Calu3 (cell line): ENCODE results near the gene MARS1. TPM values are rescaled to one million over a fixed set of nuclear protein-coding genes. Genes with fewer than 3 reads are reported as not detected.
"Not testable (repeated sequence)": the region's sequence is repeated elsewhere in the genome, so short reads cannot be mapped to it uniquely, and the experiment has no call there.

Experiments
- BruUV-seq: library from RNA; stranded (reverse); fragments of 400-500 nt; replicated peaks from 2 replicates; lab custom pipeline; 2021; lab: Mats Ljungman, UMichigan
- CTCF ChIA-PET: fragments of 300-600 bp; sonication (Branson Sonifier 250); formaldehyde crosslinking; loops from one replicate; lab custom pipeline; 2022; ENCODE audit warnings: antibody characterized with exemption; lab: Charles Lee
- DNase-seq: peaks from one replicate; pipeline ENCODE4 v3.0.0; 2022
- H3K27ac Mint-ChIP-seq: one replicate; pipeline ENCODE4 v1.8.0; 2022; ENCODE audit warnings: mixed read lengths; ENCODE audit not compliant: unreplicated experiment
- H3K27me3 Mint-ChIP-seq: one replicate; pipeline ENCODE4 v1.8.0; 2022; ENCODE audit warnings: mixed read lengths; ENCODE audit not compliant: unreplicated experiment
- H3K36me3 Mint-ChIP-seq: one replicate; pipeline ENCODE4 v1.8.0; 2022; ENCODE audit warnings: mild to moderate bottlenecking, moderate library complexity, mixed read lengths; ENCODE audit not compliant: insufficient read depth, unreplicated experiment
- H3K4me1 Mint-ChIP-seq: one replicate; pipeline ENCODE4 v1.8.0; 2022; ENCODE audit warnings: mild to moderate bottlenecking, low read depth, mixed read lengths; ENCODE audit not compliant: unreplicated experiment
- H3K4me3 Mint-ChIP-seq: one replicate; pipeline ENCODE4 v1.8.0; 2022; ENCODE audit warnings: mild to moderate bottlenecking, low read depth, moderate library complexity, mixed read lengths; ENCODE audit not compliant: unreplicated experiment
- H3K9me3 Mint-ChIP-seq: one replicate; pipeline ENCODE4 v1.8.0; 2022; ENCODE audit warnings: low read depth, mixed read lengths; ENCODE audit not compliant: unreplicated experiment
- CTCF ChIP-seq: fragments of 200-600 bp; IDR thresholded peaks from one replicate; pipeline ENCODE4 v1.8.0; 2022; ENCODE audit warnings: antibody characterized with exemption; ENCODE audit not compliant: unreplicated experiment
- intact Hi-C: fragments of 100-400 bp; cut with micrococcal nuclease; formaldehyde crosslinking; loops from one replicate; pipeline ENCODE4 v1.10.0; 2022; ENCODE audit not compliant: unreplicated experiment
- total RNA-seq: library from RNA; stranded (reverse); gene quantifications from 2 replicates; pipeline ENCODE4 v1.2.3, GENCODE V29; 2022

MARS1 gene
- total RNA-seq, 1 experiment from 2014 or later, result 358 TPM

DNA sequence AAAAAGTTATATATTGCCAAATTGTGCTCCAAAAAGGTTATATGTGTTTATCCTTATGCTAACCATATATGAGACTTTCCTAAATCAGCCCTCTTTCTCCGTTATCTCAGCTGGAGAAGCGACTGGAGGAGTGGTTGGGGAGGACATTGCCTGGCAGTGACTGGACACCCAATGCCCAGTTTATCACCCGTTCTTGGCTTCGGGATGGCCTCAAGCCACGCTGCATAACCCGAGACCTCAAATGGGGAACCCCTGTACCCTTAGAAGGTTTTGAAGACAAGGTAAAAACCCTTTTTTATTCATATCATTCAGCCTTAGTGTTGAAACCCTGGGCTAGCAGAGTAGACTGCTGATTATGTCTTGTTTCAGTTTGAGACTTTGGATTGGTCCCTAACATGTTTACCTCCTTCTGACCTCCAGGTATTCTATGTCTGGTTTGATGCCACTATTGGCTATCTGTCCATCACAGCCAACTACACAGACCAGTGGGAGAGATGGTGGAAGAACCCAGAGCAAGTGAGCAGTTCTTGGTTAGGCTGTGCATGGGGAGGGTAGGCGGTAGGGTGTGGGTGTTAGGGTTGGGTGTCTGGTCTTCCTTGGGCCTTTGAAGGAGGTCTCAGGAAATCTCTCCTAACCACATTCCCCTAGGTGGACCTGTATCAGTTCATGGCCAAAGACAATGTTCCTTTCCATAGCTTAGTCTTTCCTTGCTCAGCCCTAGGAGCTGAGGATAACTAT, 23.9 kb downstream of the MARS1 start:
- peak overlapping the region; percentile 46 for H3K27ac Mint-ChIP-seq
- no TSS peak for BruUV-seq
- no peak overlapping the region for H3K4me3 Mint-ChIP-seq
- peaks cover 81% of the 10 kb centered on the region for H3K36me3 Mint-ChIP-seq
- no peaks in the 10 kb centered on the region for H3K9me3 Mint-ChIP-seq
- no peak for DNase-seq
- no peaks in the 10 kb centered on the region for H3K4me1 Mint-ChIP-seq
- H3K27me3 Mint-ChIP-seq, result no peaks in the 10 kb centered on the region
- no peak for TF ChIP-seq CTCF
- intact Hi-C loops, result no loop called here
- CTCF ChIA-PET, result no interaction called here

GRCh38 chr12:57512665-57513064, 24.8 kb downstream of the MARS1 start:
- no peaks in the 10 kb centered on the region for H3K9me3 Mint-ChIP-seq
- no peak for DNase-seq
- peaks cover 89% of the 10 kb centered on the region for H3K36me3 Mint-ChIP-seq
- peaks cover under 1% of the 10 kb centered on the region for H3K4me1 Mint-ChIP-seq
- peak overlapping the region; percentile 46 for H3K27ac Mint-ChIP-seq
- TF ChIP-seq CTCF, result no peak
- BruUV-seq, result no TSS peak
- H3K27me3 Mint-ChIP-seq, result no peaks in the 10 kb centered on the region
- peak overlapping the region; percentile 2 for H3K4me3 Mint-ChIP-seq
- intact Hi-C loops, result no loop called here
- CTCF ChIA-PET, result no interaction called here

DNA sequence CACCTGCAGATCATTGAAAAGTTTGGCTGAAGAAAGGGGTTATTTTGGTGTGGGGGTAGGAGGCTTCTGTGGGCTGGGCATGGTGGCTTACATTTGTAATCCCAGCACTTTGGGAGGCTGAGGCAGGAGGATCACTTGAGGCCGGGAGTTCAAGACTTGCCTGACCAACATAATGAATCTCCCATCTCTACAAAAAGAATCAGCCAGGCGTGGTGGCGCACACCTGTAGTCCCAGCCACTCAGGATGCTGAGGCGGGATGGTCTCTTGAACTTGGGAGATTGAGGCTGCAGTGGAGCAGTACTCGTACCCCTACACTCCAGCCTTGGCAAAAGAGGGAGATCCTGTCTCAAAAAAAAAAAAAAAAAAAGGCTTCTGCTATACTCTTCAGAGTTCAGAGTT, 25.4 kb downstream of the MARS1 start:
- CTCF ChIA-PET, result no interaction called here
- H3K9me3 Mint-ChIP-seq, result no peaks in the 10 kb centered on the region
- DNase-seq, result no peak
- H3K4me1 Mint-ChIP-seq, result peaks cover 6% of the 10 kb centered on the region
- H3K27me3 Mint-ChIP-seq, result no peaks in the 10 kb centered on the region
- no TSS peak for BruUV-seq
- peak overlapping the region; percentile 46 for H3K27ac Mint-ChIP-seq
- H3K4me3 Mint-ChIP-seq, result no peak overlapping the region
- no peak for TF ChIP-seq CTCF
- peaks cover 89% of the 10 kb centered on the region for H3K36me3 Mint-ChIP-seq
- intact Hi-C loops, result no loop called here

- H3K9me3 Mint-ChIP-seq, CTCF ChIA-PET, intact Hi-C loops, DNase-seq, H3K27me3 Mint-ChIP-seq, H3K4me3 Mint-ChIP-seq, BruUV-seq: not testable (repeated sequence)
- Mint-ChIP-seq H3K36me3 (peaks cover 89% of the 10 kb centered on the region), H3K4me1 (peaks cover 10% of the 10 kb centered on the region), H3K27ac (peak overlapping the region; percentile 46)
Measured at GRCh38 chr12:57513677-57514076, 25.8 kb downstream of the MARS1 start.

DNA sequence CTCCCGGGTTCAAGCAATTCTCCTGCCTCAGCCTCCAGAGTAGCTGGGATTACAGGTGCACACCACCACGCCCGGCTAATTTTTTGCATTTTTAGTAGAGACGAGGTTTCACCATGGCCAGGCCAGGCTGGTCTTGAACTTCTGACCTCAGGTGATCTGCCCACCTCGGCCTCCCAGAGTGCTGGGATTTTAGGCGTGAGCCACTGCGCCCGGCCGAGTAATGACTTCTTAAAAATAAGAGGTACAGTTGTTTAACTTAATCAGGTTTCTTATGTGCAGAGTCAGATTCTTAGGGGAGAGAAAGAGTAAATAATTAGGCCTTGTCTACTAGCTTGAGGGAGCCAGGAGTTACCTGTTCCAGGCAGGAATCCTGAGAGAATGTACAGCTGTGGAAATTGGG, 26.4 kb downstream of the MARS1 start:
- H3K36me3 Mint-ChIP-seq, result peaks cover 94% of the 10 kb centered on the region
- H3K9me3 Mint-ChIP-seq, H3K4me3 Mint-ChIP-seq, H3K27me3 Mint-ChIP-seq, intact Hi-C loops, BruUV-seq, DNase-seq: not testable (repeated sequence)
- peaks cover 16% of the 10 kb centered on the region for H3K4me1 Mint-ChIP-seq
- peak overlapping the region; percentile 100 for H3K27ac Mint-ChIP-seq
- CTCF ChIA-PET, result interaction anchor here (0.7 kb wide), 1 partner anchor 12 kb away, joined by 3 read pairs; no protein-coding TSS in a partner anchor
